IPS-18a (cell line): ENCODE results near the gene CIP2A.
"Not testable (repeated sequence)": the region's sequence is repeated elsewhere in the genome, so short reads cannot be mapped to it uniquely, and the experiment has no call there.

Source experiments
- H3K27ac ChIP-seq: one replicate; pipeline ENCODE4 v1.5.1; 2013; ENCODE audit warnings: low read length
- H3K27me3 ChIP-seq: one replicate; pipeline ENCODE4 v1.6.1; 2013; ENCODE audit warnings: mild to moderate bottlenecking, low read length; ENCODE audit not compliant: control insufficient read depth, insufficient read depth
- H3K36me3 ChIP-seq: one replicate; pipeline ENCODE4 v1.6.1; 2013; ENCODE audit warnings: low read depth, low read length; ENCODE audit not compliant: control insufficient read depth
- H3K4me1 ChIP-seq: one replicate; pipeline ENCODE4 v1.6.1; 2013; ENCODE audit warnings: low read depth, low read length; ENCODE audit not compliant: control insufficient read depth
- H3K4me3 ChIP-seq: one replicate; pipeline ENCODE4 v1.5.1; 2013; ENCODE audit warnings: low read length
- H3K9ac ChIP-seq: one replicate; pipeline ENCODE4 v1.6.1; 2013; ENCODE audit warnings: mild to moderate bottlenecking, low read length, moderate library complexity
- H3K9me3 ChIP-seq: one replicate; pipeline ENCODE4 v1.6.1; 2013; ENCODE audit warnings: low read depth, low read length; ENCODE audit not compliant: control insufficient read depth

The CIP2A gene

GRCh38 chr3:108589081-108589997 is at the start of gene CIP2A, which contains the start of gene DZIP3:
Gene CIP2A, minus strand, starts transcription at chr3:108589438. Its CDS starts 63 bp downstream, at chr3:108589375.
Gene DZIP3, plus strand, starts transcription at chr3:108589722. Its CDS starts 15,685 bp downstream, at chr3:108605407.
- no peaks in the 10 kb centered on the region for H3K9me3 ChIP-seq
- no peaks in the 10 kb centered on the region for H3K27me3 ChIP-seq
- H3K36me3 ChIP-seq = peaks cover 9% of the 10 kb centered on the region
- peaks cover 10% of the 10 kb centered on the region for H3K4me1 ChIP-seq
- H3K4me3 ChIP-seq = peak within 1 kb of the TSS; percentile 96
- peak within 1 kb of the TSS; percentile 85 for H3K27ac ChIP-seq
- H3K9ac ChIP-seq = peak within 1 kb of the TSS; percentile 91

- H3K36me3 ChIP-seq = peaks cover 6% of the 10 kb centered on the region
- H3K4me3 ChIP-seq = no peak overlapping the region
- no peaks in the 10 kb centered on the region for H3K27me3 ChIP-seq
- no peaks in the 10 kb centered on the region for H3K4me1 ChIP-seq
- no peak overlapping the region for H3K9ac ChIP-seq
- H3K9me3 ChIP-seq = no peaks in the 10 kb centered on the region
- no peak overlapping the region for H3K27ac ChIP-seq
These were observed 40.7 kb upstream of the CIP2A start for GRCh38 chr3:108629974-108630373.

GRCh38 chr3:108623504-108623903 is 34.3 kb upstream of the CIP2A start:
- no peaks in the 10 kb centered on the region for H3K27me3 ChIP-seq
- no peaks in the 10 kb centered on the region for H3K9me3 ChIP-seq
- H3K9ac ChIP-seq = no peak overlapping the region
- no peaks in the 10 kb centered on the region for H3K4me1 ChIP-seq
- H3K27ac ChIP-seq = no peak overlapping the region
- peaks cover 12% of the 10 kb centered on the region for H3K36me3 ChIP-seq
- no peak overlapping the region for H3K4me3 ChIP-seq

- Histone ChIP-seq H3K4me1 (no peaks in the 10 kb centered on the region), H3K9ac (no peak overlapping the region), H3K27ac (no peak overlapping the region), H3K4me3 (no peak overlapping the region), H3K27me3 (no peaks in the 10 kb centered on the region), H3K36me3 (peaks cover 12% of the 10 kb centered on the region), H3K9me3 (no peaks in the 10 kb centered on the region)
These were observed 31.0 kb upstream of the CIP2A start for GRCh38 chr3:108620250-108620649.

GRCh38 chr3:108616090-108616489 is 26.9 kb upstream of the CIP2A start:
- H3K27ac ChIP-seq, H3K4me1 ChIP-seq, H3K4me3 ChIP-seq, H3K9ac ChIP-seq, H3K9me3 ChIP-seq, H3K27me3 ChIP-seq: not testable (repeated sequence)
- H3K36me3 ChIP-seq = peaks cover 16% of the 10 kb centered on the region

GRCh38 chr3:108610651-108611050 is 21.4 kb upstream of the CIP2A start:
- peaks cover 5% of the 10 kb centered on the region for H3K36me3 ChIP-seq
- no peaks in the 10 kb centered on the region for H3K4me1 ChIP-seq
- H3K9ac ChIP-seq = no peak overlapping the region
- no peak overlapping the region for H3K27ac ChIP-seq
- H3K9me3 ChIP-seq = no peaks in the 10 kb centered on the region
- no peak overlapping the region for H3K4me3 ChIP-seq
- no peaks in the 10 kb centered on the region for H3K27me3 ChIP-seq

- Histone ChIP-seq H3K9me3 (no peaks in the 10 kb centered on the region), H3K27ac (no peak overlapping the region), H3K4me3 (no peak overlapping the region), H3K27me3 (no peaks in the 10 kb centered on the region), H3K4me1 (no peaks in the 10 kb centered on the region), H3K36me3 (peaks cover 5% of the 10 kb centered on the region), H3K9ac (no peak overlapping the region)
These were observed 19.5 kb upstream of the CIP2A start for GRCh38 chr3:108608750-108609149.

GRCh38 chr3:108605491-108605890 is 16.3 kb upstream of the CIP2A start:
- no peak overlapping the region for H3K27ac ChIP-seq
- H3K9me3 ChIP-seq = no peaks in the 10 kb centered on the region

GRCh38 chr3:108605028-108605427 is 15.8 kb upstream of the CIP2A start:
- H3K9ac ChIP-seq = no peak overlapping the region
- no peaks in the 10 kb centered on the region for H3K36me3 ChIP-seq
- H3K27ac ChIP-seq = no peak overlapping the region

More at GRCh38 chr3:108605491-108605890, 16.3 kb upstream of the CIP2A start:
- peaks cover 3% of the 10 kb centered on the region for H3K4me1 ChIP-seq
- no peak overlapping the region for H3K4me3 ChIP-seq
- no peaks in the 10 kb centered on the region for H3K36me3 ChIP-seq
- H3K27me3 ChIP-seq = no peaks in the 10 kb centered on the region
- no peak overlapping the region for H3K9ac ChIP-seq

GRCh38 chr3:108603691-108604090 is 14.5 kb upstream of the CIP2A start:
- Histone ChIP-seq H3K4me3 (no peak overlapping the region), H3K4me1 (peaks cover 3% of the 10 kb centered on the region), H3K36me3 (no peaks in the 10 kb centered on the region), H3K9ac (no peak overlapping the region), H3K27ac (no peak overlapping the region), H3K9me3 (no peaks in the 10 kb centered on the region), H3K27me3 (no peaks in the 10 kb centered on the region)

More at GRCh38 chr3:108605028-108605427, 15.8 kb upstream of the CIP2A start:
- no peaks in the 10 kb centered on the region for H3K9me3 ChIP-seq
- H3K27me3 ChIP-seq = no peaks in the 10 kb centered on the region
- no peak overlapping the region for H3K4me3 ChIP-seq
- peaks cover 3% of the 10 kb centered on the region for H3K4me1 ChIP-seq

- H3K9ac ChIP-seq = no peak overlapping the region
- no peaks in the 10 kb centered on the region for H3K36me3 ChIP-seq
- no peaks in the 10 kb centered on the region for H3K9me3 ChIP-seq
- H3K27ac ChIP-seq = no peak overlapping the region
- no peaks in the 10 kb centered on the region for H3K27me3 ChIP-seq
- peaks cover 3% of the 10 kb centered on the region for H3K4me1 ChIP-seq
- H3K4me3 ChIP-seq = no peak overlapping the region
These were observed 13.7 kb upstream of the CIP2A start for GRCh38 chr3:108602935-108603294.
